Uterus (tissue), 4 donors: ENCODE data around the gene PCGF2. TPM values are rescaled to one million over a fixed set of nuclear protein-coding genes. Genes with fewer than 3 reads are reported as not detected.

Experiments
- DNase-seq, 2 donors: peaks; one replicate each; pipeline ENCODE4 v3.0.0-alpha.2; 2019 to 2020
- H3K27ac ChIP-seq, 2 donors: fragments of 200-600 bp; sonication (generic); 1 replicate in 1 of 2; 2 replicates in 1 of 2; pipeline ENCODE4 v1.5.1; 2016 to 2018
- H3K27me3 ChIP-seq, 2 donors: fragments of 200-600 bp; sonication (generic); one replicate each; pipeline ENCODE4 v1.5.1; 2018 to 2019; ENCODE audit warnings: control low read depth in 1 of 2
- H3K36me3 ChIP-seq, 2 donors: fragments of 200-600 bp; sonication (generic); one replicate each; pipeline ENCODE4 v1.5.1; 2019; ENCODE audit warnings: control low read depth in 1 of 2
- H3K4me1 ChIP-seq, 2 donors: fragments of 200-600 bp; sonication (generic); one replicate each; pipeline ENCODE4 v1.5.1; 2018 to 2019; ENCODE audit warnings: control low read depth in 1 of 2
- H3K4me3 ChIP-seq, 2 donors: fragments of 200-600 bp; sonication (generic); 1 replicate in 1 of 2; 2 replicates in 1 of 2; pipeline ENCODE4 v1.5.1; 2018 to 2019; ENCODE audit warnings: mild to moderate bottlenecking in 1 of 2
- H3K9me3 ChIP-seq, 2 donors: fragments of 200-600 bp; sonication (generic); one replicate each; pipeline ENCODE4 v1.5.1; 2019; ENCODE audit warnings: control low read depth in 1 of 2
- CTCF ChIP-seq, 4 experiments: fragments of 200-600 bp in 2 of 4; fragments of 450-650 bp in 2 of 4; sonication (generic) in 2 of 4; IDR thresholded peaks; one replicate each; pipeline ENCODE4 v1.5.1; 2016 to 2019; ENCODE audit warnings: antibody characterized with exemption in 4 of 4, mild to moderate bottlenecking in 2 of 4, moderate library complexity in 1 of 4
- POLR2A ChIP-seq, 2 donors: fragments of 450-650 bp; IDR thresholded peaks; one replicate each; pipeline ENCODE4 v1.6.1; 2016; ENCODE audit warnings: antibody characterized with exemption in 2 of 2, mild to moderate bottlenecking in 1 of 2, moderate library complexity in 1 of 2
- intact Hi-C: fragments of 100-400 bp; cut with DNase I; formaldehyde crosslinking; loops from one replicate; pipeline ENCODE4 v1.15.1; 2023; ENCODE audit warnings: low total_unique reads
- total RNA-seq, 4 donors: library from RNA; depleted of rRNA in 3 of 4; stranded (reverse); fragments of >200 nt in 3 of 4; gene quantifications; one replicate each; pipeline versions ENCODE4 v1.1.0 to v1.2.4, GENCODE V29; 2014 to 2023
- donor health status: DM: yes; HTN: yes; CAD: no.

PCGF2 gene
- total RNA-seq, 4 donors from 2014 or later: 5.5 to 81.8 (median 16.2) TPM

- Histone ChIP-seq H3K4me1 (peaks cover 0 to 6% of the 10 kb centered on the region in 2 donors), H3K4me3 (peak within 1 kb of the TSS; percentile 84 to 93), H3K36me3 (no peaks in the 10 kb centered on the region), H3K9me3 (no peaks in the 10 kb centered on the region), H3K27me3 (no peaks in the 10 kb centered on the region), H3K27ac (peak within 1 kb of the TSS; percentile 94 to 95)
- intact Hi-C loops: no loop called here
- peak in 1 of 2 donors; percentile 14 for TF ChIP-seq POLR2A (IDR thresholded peaks at IDR 0.05)
- no peak for TF ChIP-seq CTCF (IDR thresholded peaks at IDR 0.05)
- DNase-seq: peak; percentile 80
Measured at GRCh38 chr17:38704606-38705522, 43.3 kb downstream of the PCGF2 start, which contains the start of gene MLLT6. MLLT6 (plus strand) TSS chr17:38705273; CDS start chr17:38705633, 360 bp downstream.

- no peaks in the 10 kb centered on the region for H3K27me3 ChIP-seq
- H3K4me1 ChIP-seq: peaks cover 0 to 6% of the 10 kb centered on the region in 2 donors
- no peaks in the 10 kb centered on the region for H3K36me3 ChIP-seq
- peak; percentile 79 to 80 for DNase-seq
- intact Hi-C loops: no loop called here
- peak in 1 of 2 donors; percentile 25 for TF ChIP-seq POLR2A (IDR thresholded peaks at IDR 0.05)
- no peak for TF ChIP-seq CTCF (IDR thresholded peaks at IDR 0.05)
- no peaks in the 10 kb centered on the region for H3K9me3 ChIP-seq
- peak overlapping the region; percentile 94 to 95 for H3K27ac ChIP-seq
- peak overlapping the region; percentile 84 to 93 for H3K4me3 ChIP-seq
Measured at GRCh38 chr17:38703742-38704605, 44.2 kb downstream of the PCGF2 start.

- Histone ChIP-seq H3K27ac (peak overlapping the region; percentile 94 to 95), H3K27me3 (no peaks in the 10 kb centered on the region), H3K4me1 (peaks cover 0 to 6% of the 10 kb centered on the region in 2 donors), H3K36me3 (no peaks in the 10 kb centered on the region), H3K9me3 (no peaks in the 10 kb centered on the region), H3K4me3 (peak overlapping the region; percentile 84 to 93)
- DNase-seq: no peak
- no peak for TF ChIP-seq POLR2A (IDR thresholded peaks at IDR 0.05)
- no peak for TF ChIP-seq CTCF (IDR thresholded peaks at IDR 0.05)
- intact Hi-C loops: no loop called here
Measured at GRCh38 chr17:38702916-38703741, 45.0 kb downstream of the PCGF2 start.

GRCh38 chr17:38702166-38702915, 45.8 kb downstream of the PCGF2 start:
- no peaks in the 10 kb centered on the region for H3K9me3 ChIP-seq
- intact Hi-C loops: no loop called here
- no peaks in the 10 kb centered on the region for H3K36me3 ChIP-seq
- TF ChIP-seq POLR2A (IDR thresholded peaks at IDR 0.05): peak; percentile 25 to 85
- peak in 1 of 4 experiments; percentile 6 for TF ChIP-seq CTCF (IDR thresholded peaks at IDR 0.05)
- peaks cover 0 to 6% of the 10 kb centered on the region in 2 donors for H3K4me1 ChIP-seq
- peak; percentile 85 to 88 for DNase-seq
- peak overlapping the region; percentile 84 to 93 for H3K4me3 ChIP-seq
- no peaks in the 10 kb centered on the region for H3K27me3 ChIP-seq
- peak overlapping the region; percentile 94 to 95 for H3K27ac ChIP-seq
